H9 (cell line): Measurements from ENCODE around the gene NGRN. TPM values are rescaled to one million over a fixed set of nuclear protein-coding genes. Genes with fewer than 3 reads are reported as not detected.

Experiments
- DNase-seq: peaks from one replicate; pipeline ENCODE4 v3.0.0-alpha.2; 2017
- H2AFZ ChIP-seq: one replicate; pipeline ENCODE4 v1.6.1; 2013; ENCODE audit warnings: mild to moderate bottlenecking, low read length, control low read depth, moderate library complexity
- H2AK5ac ChIP-seq: 2 replicates; pipeline ENCODE4 v1.6.1; 2013; ENCODE audit warnings: low read length, control low read depth, mixed read lengths; ENCODE audit not compliant: insufficient read length
- H2BK120ac ChIP-seq: one replicate; pipeline ENCODE4 v1.6.1; 2013; ENCODE audit warnings: low read depth, mild to moderate bottlenecking, low read length, control low read depth, inconsistent platforms; ENCODE audit not compliant: poor library complexity, severe bottlenecking
- H2BK12ac ChIP-seq: 2 replicates; pipeline ENCODE4 v1.6.1; 2013; ENCODE audit warnings: low read length, control low read depth, mixed read lengths, low read depth; ENCODE audit not compliant: insufficient read length
- H2BK15ac ChIP-seq: 2 replicates; pipeline ENCODE4 v1.6.1; 2013; ENCODE audit warnings: low read depth, low read length, control low read depth
- H2BK20ac ChIP-seq: one replicate; pipeline ENCODE4 v1.6.1; 2013; ENCODE audit warnings: low read depth, mild to moderate bottlenecking, low read length, control low read depth, inconsistent platforms; ENCODE audit not compliant: poor library complexity, severe bottlenecking
- H2BK5ac ChIP-seq: 2 replicates; pipeline ENCODE4 v1.6.1; 2013; ENCODE audit warnings: low read length, control low read depth, mixed read lengths; ENCODE audit not compliant: insufficient read length
- H3K14ac ChIP-seq: 2 replicates; pipeline ENCODE4 v1.6.1; 2013; ENCODE audit warnings: low read length, control low read depth; ENCODE audit not compliant: insufficient read depth
- H3K18ac ChIP-seq: 2 replicates; pipeline ENCODE4 v1.6.1; 2013; ENCODE audit warnings: low read depth, mild to moderate bottlenecking, mixed read lengths, low read length, control low read depth; ENCODE audit not compliant: insufficient read length
- H3K23ac ChIP-seq: 2 replicates; pipeline ENCODE4 v1.6.1; 2013; ENCODE audit warnings: low read length, control low read depth, mixed read lengths, low read depth; ENCODE audit not compliant: insufficient read length
- H3K23me2 ChIP-seq: 2 replicates; pipeline ENCODE4 v1.6.1; 2013; ENCODE audit warnings: low read depth, mild to moderate bottlenecking, mixed read lengths, low read length, control low read depth; ENCODE audit not compliant: insufficient read length, poor library complexity, severe bottlenecking
- H3K27ac ChIP-seq: 2 replicates; pipeline ENCODE4 v1.5.1; 2013; ENCODE audit warnings: low read length, control low read depth, mixed read lengths, low read depth; ENCODE audit not compliant: insufficient read length
- H3K27me3 ChIP-seq: 2 replicates; pipeline ENCODE4 v1.6.1; 2013; ENCODE audit warnings: low read length, control low read depth, inconsistent platforms; ENCODE audit not compliant: insufficient read depth
- H3K4ac ChIP-seq: 2 replicates; pipeline ENCODE4 v1.6.1; 2013; ENCODE audit warnings: low read depth, mild to moderate bottlenecking, control low read depth, inconsistent platforms, low read length, moderate library complexity
- H3K4me1 ChIP-seq: 2 replicates; pipeline ENCODE4 v1.6.1; 2013; ENCODE audit warnings: low read length, control low read depth, inconsistent platforms; ENCODE audit not compliant: insufficient read depth
- H3K4me2 ChIP-seq: 2 replicates; pipeline ENCODE4 v1.6.1; 2013; ENCODE audit warnings: low read length, control low read depth, mixed read lengths; ENCODE audit not compliant: insufficient read length, insufficient read depth
- H3K56ac ChIP-seq: 2 replicates; pipeline ENCODE4 v1.6.1; 2013; ENCODE audit warnings: low read depth, mild to moderate bottlenecking, mixed read lengths, low read length, control low read depth; ENCODE audit not compliant: insufficient read length
- H3K79me1 ChIP-seq: 2 replicates; pipeline ENCODE4 v1.6.1; 2013; ENCODE audit warnings: low read depth, mild to moderate bottlenecking, moderate library complexity, low read length, control low read depth, inconsistent platforms; ENCODE audit not compliant: insufficient read depth, poor library complexity, severe bottlenecking
- H3K79me2 ChIP-seq: 2 replicates; pipeline ENCODE4 v1.6.1; 2013; ENCODE audit warnings: low read length, control low read depth, inconsistent platforms; ENCODE audit not compliant: insufficient read depth
- H3K9ac ChIP-seq: 2 replicates; pipeline ENCODE4 v1.6.1; 2013; ENCODE audit warnings: low read length, control low read depth, mixed read lengths; ENCODE audit not compliant: insufficient read length; ENCODE audit errors: extremely low read depth
- H3K9me3 ChIP-seq: one replicate; pipeline ENCODE4 v1.6.1; 2013; ENCODE audit warnings: low read depth, low read length, inconsistent platforms; ENCODE audit not compliant: control insufficient read depth
- H3T11ph ChIP-seq: one replicate; pipeline ENCODE4 v1.6.1; 2013; ENCODE audit warnings: mild to moderate bottlenecking, low read length, control low read depth, inconsistent platforms
- H4K20me1 ChIP-seq: one replicate; pipeline ENCODE4 v1.6.1; 2013; ENCODE audit not compliant: control insufficient read depth, insufficient read length, insufficient read depth
- H4K5ac ChIP-seq: 2 replicates; pipeline ENCODE4 v1.6.1; 2013; ENCODE audit warnings: low read depth, mild to moderate bottlenecking, mixed read lengths, low read length, control low read depth; ENCODE audit not compliant: insufficient read length
- H4K8ac ChIP-seq: replicated peaks from 2 replicates; pipeline ENCODE4 v1.6.1; 2013; ENCODE audit warnings: low read length, control low read depth, mixed read lengths, low read depth; ENCODE audit not compliant: insufficient read length
- H4K91ac ChIP-seq: 2 replicates; pipeline ENCODE4 v1.6.1; 2013; ENCODE audit warnings: low read depth, mild to moderate bottlenecking, moderate library complexity, mixed read lengths, low read length, control low read depth; ENCODE audit not compliant: insufficient read length
- H3K27ac Mint-ChIP-seq, 3 experiments: 2 replicates in 2 of 3; 3 replicates in 1 of 3; pipeline ENCODE4 v1.8.0; 2020 to 2021; ENCODE audit warnings: mixed read lengths in 3 of 3, mild to moderate bottlenecking in 1 of 3, moderate library complexity in 1 of 3
- H3K27me3 Mint-ChIP-seq: 2 replicates; pipeline ENCODE4 v1.8.0; 2021; ENCODE audit warnings: low read depth, mild to moderate bottlenecking, moderate library complexity, mixed read lengths
- H3K36me3 Mint-ChIP-seq, 3 experiments: 2 replicates in 2 of 3; 3 replicates in 1 of 3; pipeline ENCODE4 v1.8.0; 2020 to 2021; ENCODE audit warnings: low read depth in 3 of 3, mixed read lengths in 3 of 3; ENCODE audit not compliant: insufficient read depth in 1 of 3
- H3K4me1 Mint-ChIP-seq, 2 experiments: 2 replicates each; pipeline ENCODE4 v1.8.0; 2020; ENCODE audit warnings: mixed read lengths in 2 of 2
- H3K4me3 Mint-ChIP-seq, 2 experiments: 2 replicates in 1 of 2; 3 replicates in 1 of 2; pipeline ENCODE4 v1.8.0; 2020 to 2021; ENCODE audit warnings: mild to moderate bottlenecking in 2 of 2, mixed read lengths in 2 of 2, moderate library complexity in 1 of 2
- H3K9me3 Mint-ChIP-seq, 2 experiments: 2 replicates in 1 of 2; 3 replicates in 1 of 2; pipeline ENCODE4 v1.8.0; 2020; ENCODE audit warnings: mild to moderate bottlenecking in 2 of 2, mixed read lengths in 2 of 2, moderate library complexity in 1 of 2
- WGBS: extraction: QIAGEN DNeasy Blood & Tissue Kit; methylation state at CpG from one replicate; pipeline ENCODE4 v1.1.7; 2013; ENCODE audit warnings: missing lambda C conversion rate, low lambda C conversion rate, mixed read lengths; ENCODE audit not compliant: insufficient read length; ENCODE audit errors: extremely low coverage; 5-methylcytosine and 5-hydroxymethylcytosine counted together
- total RNA-seq: library from RNA; stranded (reverse); gene quantifications from 2 replicates; pipeline ENCODE4 v1.2.1, GENCODE V29; 2021
- TF ChIP-seq, protein P1 (sequence below): fragments of 200-600 bp; sonication (generic); conservative IDR thresholded peaks from 3 replicates; pipeline ENCODE4 v1.8.0; 2021; ENCODE audit warnings: antibody characterized with exemption, mild to moderate bottlenecking

The NGRN gene
- total RNA-seq, 1 experiment from 2014 or later: 79.2 TPM

DNA sequence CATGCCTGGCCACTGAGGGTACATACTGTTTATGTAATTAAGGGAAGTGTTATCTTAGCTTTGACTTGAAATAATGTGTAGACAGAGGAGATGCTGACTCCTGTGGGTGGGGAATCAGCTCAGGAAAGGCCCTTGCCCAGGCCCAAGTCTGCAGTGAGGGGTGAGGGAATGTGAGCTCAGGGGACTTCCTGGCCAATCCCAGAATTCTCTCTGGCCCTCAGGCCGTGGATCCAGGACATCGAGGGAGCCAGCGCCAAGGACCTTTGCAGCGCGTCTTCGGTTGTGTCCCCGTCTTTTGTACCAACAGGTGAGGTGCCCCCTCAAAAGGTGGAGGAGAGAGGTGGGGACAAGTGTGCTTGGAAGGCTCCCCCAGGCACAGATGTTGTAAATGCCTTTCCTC lies 38.1 kb upstream of the NGRN start:
- peaks cover 1% of the 10 kb centered on the region; the same call in 1 of the 2 replicates for H3K27me3 Mint-ChIP-seq
- Histone ChIP-seq H3K56ac (no peak overlapping the region), H3K4me1 (no peaks in the 10 kb centered on the region), H2BK5ac (no peak overlapping the region), H3K9ac (no peak overlapping the region), H4K5ac (no peak overlapping the region), H3K4me2 (no peak overlapping the region), H3K18ac (no peak overlapping the region), H3K27ac (no peak overlapping the region), H3K27me3 (no peaks in the 10 kb centered on the region), H3K23me2 (no peaks in the 10 kb centered on the region), H3K79me2 (no peaks in the 10 kb centered on the region), H4K8ac (no peak overlapping the region), H2BK20ac (no peak overlapping the region), H2BK12ac (no peak overlapping the region), H4K20me1 (no peaks in the 10 kb centered on the region), H2AK5ac (no peak overlapping the region), H3K79me1 (no peaks in the 10 kb centered on the region), H2BK120ac (no peak overlapping the region), H3K9me3 (no peaks in the 10 kb centered on the region), H2AFZ (no peak overlapping the region), H3T11ph (no peak overlapping the region), H3K14ac (no peak overlapping the region), H4K91ac (no peak overlapping the region), H3K4ac (no peak overlapping the region), H3K23ac (no peak overlapping the region), H2BK15ac (no peak overlapping the region)
- H3K4me3 Mint-ChIP-seq: no peak overlapping the region
- TF ChIP-seq, protein P1, sequence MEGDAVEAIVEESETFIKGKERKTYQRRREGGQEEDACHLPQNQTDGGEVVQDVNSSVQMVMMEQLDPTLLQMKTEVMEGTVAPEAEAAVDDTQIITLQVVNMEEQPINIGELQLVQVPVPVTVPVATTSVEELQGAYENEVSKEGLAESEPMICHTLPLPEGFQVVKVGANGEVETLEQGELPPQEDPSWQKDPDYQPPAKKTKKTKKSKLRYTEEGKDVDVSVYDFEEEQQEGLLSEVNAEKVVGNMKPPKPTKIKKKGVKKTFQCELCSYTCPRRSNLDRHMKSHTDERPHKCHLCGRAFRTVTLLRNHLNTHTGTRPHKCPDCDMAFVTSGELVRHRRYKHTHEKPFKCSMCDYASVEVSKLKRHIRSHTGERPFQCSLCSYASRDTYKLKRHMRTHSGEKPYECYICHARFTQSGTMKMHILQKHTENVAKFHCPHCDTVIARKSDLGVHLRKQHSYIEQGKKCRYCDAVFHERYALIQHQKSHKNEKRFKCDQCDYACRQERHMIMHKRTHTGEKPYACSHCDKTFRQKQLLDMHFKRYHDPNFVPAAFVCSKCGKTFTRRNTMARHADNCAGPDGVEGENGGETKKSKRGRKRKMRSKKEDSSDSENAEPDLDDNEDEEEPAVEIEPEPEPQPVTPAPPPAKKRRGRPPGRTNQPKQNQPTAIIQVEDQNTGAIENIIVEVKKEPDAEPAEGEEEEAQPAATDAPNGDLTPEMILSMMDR: no peak
- peaks cover 2% of the 10 kb centered on the region in 2 experiments; a peak in 2 of 4 replicates for H3K4me1 Mint-ChIP-seq
- peaks cover 30 to 63% (median 57%) of the 10 kb centered on the region in 3 experiments for H3K36me3 Mint-ChIP-seq
- no CpG with 5 or more reads among the region's 7 CpGs for WGBS
- no peaks in the 10 kb centered on the region for H3K9me3 Mint-ChIP-seq
- no peak overlapping the region for H3K27ac Mint-ChIP-seq
- DNase-seq: no peak
